Activated CD4-positive, alpha-beta T cell treated with anti-CD3 and anti-CD28 coated beads, Interleukin-2, amount 50 U/mL, for 4 hours (primary cell): ENCODE measurements around the gene FABP3.
"Not testable (repeated sequence)": the region's sequence is repeated elsewhere in the genome, so short reads cannot be mapped to it uniquely, and the experiment has no call there.

Experiments
- DNase-seq, 2 experiments: peaks; one replicate each; pipeline ENCODE4 v3.0.0-alpha.2; 2020

Gene FABP3

GRCh38 chr1:31397360-31398095 is 24.7 kb upstream of the FABP3 start:
- DNase-seq = no peak

- DNase-seq = no peak
These were observed 23.9 kb upstream of the FABP3 start for GRCh38 chr1:31396633-31397351.

GRCh38 chr1:31394584-31395193 is 21.8 kb upstream of the FABP3 start:
- peak; percentile 72 to 76 for DNase-seq

- DNase-seq = no peak
These were observed 20.6 kb upstream of the FABP3 start for GRCh38 chr1:31393463-31393862.

- DNase-seq = no peak
These were observed 17.2 kb upstream of the FABP3 start for GRCh38 chr1:31390071-31390470.

GRCh38 chr1:31389616-31390015 is 16.7 kb upstream of the FABP3 start:
- no peak for DNase-seq

- no peak for DNase-seq
These were observed 14.7 kb upstream of the FABP3 start for GRCh38 chr1:31387612-31388011.

- DNase-seq = not testable (repeated sequence)
These were observed 13.8 kb upstream of the FABP3 start for GRCh38 chr1:31386576-31387243.

- no peak for DNase-seq
These were observed 11.1 kb upstream of the FABP3 start for GRCh38 chr1:31383967-31384366.

GRCh38 chr1:31382379-31382989 is 9.6 kb upstream of the FABP3 start:
- DNase-seq = no peak

- no peak for DNase-seq
These were observed 8.8 kb upstream of the FABP3 start for GRCh38 chr1:31381394-31382294.

- DNase-seq = no peak
These were observed 7.3 kb upstream of the FABP3 start for GRCh38 chr1:31380181-31380580.

- no peak for DNase-seq
These were observed 5.1 kb upstream of the FABP3 start for GRCh38 chr1:31378001-31378400.

- no peak for DNase-seq
These were observed 4.5 kb upstream of the FABP3 start for GRCh38 chr1:31377364-31377863.

- no peak for DNase-seq
These were observed 3.7 kb upstream of the FABP3 start for GRCh38 chr1:31376375-31377134.

GRCh38 chr1:31374511-31375196 is 1.8 kb upstream of the FABP3 start:
- DNase-seq = no peak

GRCh38 chr1:31373897-31374486 is 1.1 kb upstream of the FABP3 start:
- no peak for DNase-seq

GRCh38 chr1:31372751-31373055 is 173 bp downstream of the FABP3 start:
- DNase-seq = no peak

- no peak for DNase-seq
These were observed 825 bp downstream of the FABP3 start for GRCh38 chr1:31372051-31372450.
